Parathyroid adenoma (tissue), 2 donors: ENCODE results near the gene SIGLEC15.

Source experiments
- H2AFZ ChIP-seq: fragments of 300-600 bp; sonication (generic); one replicate; pipeline ENCODE4 v1.7.0; 2017; ENCODE audit warnings: antibody characterized with exemption, mild to moderate bottlenecking
- H3K27ac ChIP-seq: fragments of 300-600 bp; sonication (generic); one replicate; pipeline ENCODE4 v1.7.0; 2017
- H3K27me3 ChIP-seq: fragments of 300-600 bp; sonication (generic); one replicate; pipeline ENCODE4 v1.7.0; 2017; ENCODE audit warnings: low read length; ENCODE audit not compliant: control insufficient read depth, insufficient read depth
- H3K36me3 ChIP-seq: fragments of 300-600 bp; sonication (generic); one replicate; pipeline ENCODE4 v1.7.0; 2017; ENCODE audit warnings: low read length; ENCODE audit not compliant: control insufficient read depth, insufficient read depth
- H3K4me1 ChIP-seq: fragments of 300-600 bp; sonication (generic); one replicate; pipeline ENCODE4 v1.7.0; 2017; ENCODE audit warnings: control low read depth
- H3K4me2 ChIP-seq: fragments of 300-600 bp; sonication (generic); one replicate; pipeline ENCODE4 v1.7.0; 2017; ENCODE audit warnings: low read length
- H3K4me3 ChIP-seq: fragments of 300-600 bp; sonication (generic); one replicate; pipeline ENCODE4 v1.7.0; 2017; ENCODE audit warnings: low read depth, low read length
- H3K79me2 ChIP-seq: fragments of 300-600 bp; sonication (generic); one replicate; pipeline ENCODE4 v1.7.0; 2017; ENCODE audit warnings: control low read depth
- H3K9ac ChIP-seq: fragments of 300-600 bp; sonication (generic); one replicate; pipeline ENCODE4 v1.7.0; 2017; ENCODE audit warnings: mild to moderate bottlenecking
- H3K9me3 ChIP-seq: fragments of 300-600 bp; sonication (generic); one replicate; pipeline ENCODE4 v1.7.0; 2017; ENCODE audit warnings: low read length; ENCODE audit not compliant: control insufficient read depth
- CTCF ChIP-seq: fragments of 300-600 bp; sonication (generic); IDR thresholded peaks from one replicate; pipeline ENCODE4 v1.7.0; 2017; ENCODE audit warnings: antibody characterized with exemption, mild to moderate bottlenecking
- donor health status: primary hyperparathyroidism.

SIGLEC15 gene

GRCh38 chr18:45828917-45829811, 3.7 kb downstream of the SIGLEC15 start:
- H2AFZ ChIP-seq: peak overlapping the region; percentile 79
- no peaks in the 10 kb centered on the region for H3K27me3 ChIP-seq
- peak overlapping the region; percentile 37 for H3K27ac ChIP-seq
- H3K4me1 ChIP-seq: peaks cover 4% of the 10 kb centered on the region
- no peak overlapping the region for H3K4me3 ChIP-seq
- H3K9me3 ChIP-seq: no peaks in the 10 kb centered on the region
- no peaks in the 10 kb centered on the region for H3K36me3 ChIP-seq
- H3K4me2 ChIP-seq: no peak overlapping the region
- no peak overlapping the region for H3K9ac ChIP-seq
- TF ChIP-seq CTCF: no peak
- no peaks in the 10 kb centered on the region for H3K79me2 ChIP-seq

- Histone ChIP-seq H3K9me3 (no peaks in the 10 kb centered on the region), H3K79me2 (no peaks in the 10 kb centered on the region), H3K9ac (no peak overlapping the region), H3K4me3 (no peak overlapping the region), H3K36me3 (no peaks in the 10 kb centered on the region), H3K27ac (peak overlapping the region; percentile 37), H3K27me3 (no peaks in the 10 kb centered on the region), H3K4me1 (peaks cover 4% of the 10 kb centered on the region), H2AFZ (peak overlapping the region; percentile 79), H3K4me2 (no peak overlapping the region)
- TF ChIP-seq CTCF: no peak
Measured at GRCh38 chr18:45829855-45830254, 4.4 kb downstream of the SIGLEC15 start.

- Histone ChIP-seq H3K79me2 (no peaks in the 10 kb centered on the region), H3K4me1 (peaks cover 4% of the 10 kb centered on the region), H3K9ac (no peak overlapping the region), H3K4me3 (no peak overlapping the region), H3K9me3 (no peaks in the 10 kb centered on the region), H3K27ac (no peak overlapping the region), H3K4me2 (no peak overlapping the region), H2AFZ (no peak overlapping the region), H3K36me3 (no peaks in the 10 kb centered on the region), H3K27me3 (no peaks in the 10 kb centered on the region)
- no peak for TF ChIP-seq CTCF
Measured at GRCh38 chr18:45830917-45831316, 5.4 kb downstream of the SIGLEC15 start.

- TF ChIP-seq CTCF: no peak
- Histone ChIP-seq H3K27ac (no peak overlapping the region), H3K36me3 (no peaks in the 10 kb centered on the region), H3K4me2 (no peak overlapping the region), H3K4me1 (peaks cover 6% of the 10 kb centered on the region), H3K9me3 (no peaks in the 10 kb centered on the region), H3K79me2 (no peaks in the 10 kb centered on the region), H3K4me3 (no peak overlapping the region), H3K9ac (no peak overlapping the region), H3K27me3 (no peaks in the 10 kb centered on the region), H2AFZ (no peak overlapping the region)
Measured at GRCh38 chr18:45833846-45834245, 8.4 kb downstream of the SIGLEC15 start.

- no peak for TF ChIP-seq CTCF
- Histone ChIP-seq H3K9ac (no peak overlapping the region), H3K27me3 (no peaks in the 10 kb centered on the region), H3K79me2 (no peaks in the 10 kb centered on the region), H3K4me3 (no peak overlapping the region), H3K9me3 (no peaks in the 10 kb centered on the region), H3K27ac (no peak overlapping the region), H3K36me3 (no peaks in the 10 kb centered on the region), H3K4me2 (no peak overlapping the region), H2AFZ (no peak overlapping the region), H3K4me1 (peaks cover 4% of the 10 kb centered on the region)
Measured at GRCh38 chr18:45834306-45834705, 8.8 kb downstream of the SIGLEC15 start.
